Body of pancreas (tissue), 4 donors: ENCODE measurements around the gene DUSP28. TPM values are rescaled to one million over a fixed set of nuclear protein-coding genes. Genes with fewer than 3 reads are reported as not detected.

Experiments
- ATAC-seq: fragments of 150-250 bp; one replicate; pipeline ENCODE4 v1.9.1; 2016
- DNase-seq, 4 donors: peaks; one replicate each; pipeline ENCODE4 v3.0.0-alpha.2; 2019
- H3K27ac ChIP-seq, 4 donors: fragments of 200-600 bp; sonication (generic); 1 replicate in 3 of 4; 2 replicates in 1 of 4; pipeline versions ENCODE4 v1.5.1 to v1.6.1; 2016 to 2019; ENCODE audit warnings: mild to moderate bottlenecking in 1 of 4, mixed read lengths in 1 of 4, moderate library complexity in 1 of 4
- H3K27me3 ChIP-seq, 2 donors: fragments of 200-600 bp; sonication (generic); one replicate each; pipeline ENCODE4 v1.6.0; 2016; ENCODE audit warnings: mild to moderate bottlenecking in 1 of 2
- H3K36me3 ChIP-seq, 2 donors: fragments of 200-600 bp; sonication (generic); replicated peaks in 1 of 2; 2 replicates each; pipeline ENCODE4 v1.5.1; 2016; ENCODE audit warnings: low read depth in 2 of 2; ENCODE audit not compliant: insufficient read depth in 1 of 2
- H3K4me1 ChIP-seq: fragments of 200-600 bp; sonication (generic); one replicate; pipeline ENCODE4 v1.6.0; 2016
- H3K4me3 ChIP-seq, 2 donors: fragments of 200-600 bp; sonication (generic); 1 replicate in 1 of 2; 2 replicates in 1 of 2; pipeline ENCODE4 v1.5.1; 2016 to 2019
- H3K9me3 ChIP-seq, 3 donors: fragments of 200-600 bp; sonication (generic); 1 replicate in 2 of 3; 2 replicates in 1 of 3; pipeline ENCODE4 v1.5.1; 2016
- CTCF ChIP-seq, 7 experiments: fragments of 450-650 bp in 4 of 7; fragments of 200-600 bp in 3 of 7; sonication (generic) in 3 of 7; IDR thresholded peaks; one replicate each; pipeline ENCODE4 v1.5.1; 2016 to 2019; ENCODE audit warnings: antibody characterized with exemption in 7 of 7
- POLR2A ChIP-seq, 3 donors: fragments of 450-650 bp; IDR thresholded peaks; one replicate each; pipeline ENCODE4 v1.6.1; 2016; ENCODE audit warnings: antibody characterized with exemption in 3 of 3, mild to moderate bottlenecking in 2 of 3
- WGBS, 2 donors: methylation state at CpG; one replicate each; pipeline ENCODE4 v1.1.5; 2017; 5-methylcytosine and 5-hydroxymethylcytosine counted together
- intact Hi-C: fragments of 100-400 bp; cut with DNase I; formaldehyde crosslinking; loops from one replicate; pipeline ENCODE4 v1.15.1; 2023
- total RNA-seq, 2 donors: library from RNA; depleted of rRNA; stranded (reverse); fragments of >200 nt; gene quantifications; one replicate each; pipeline ENCODE4 v1.1.0, GENCODE V29; 2016

The DUSP28 gene
- total RNA-seq, 2 donors from 2014 or later = 4.7 to 6.6 TPM

GRCh38 chr2:240526521-240526920, 33.6 kb upstream of the DUSP28 start:
- Histone ChIP-seq H3K4me3 (no peak overlapping the region), H3K4me1 (no peaks in the 10 kb centered on the region), H3K27ac (no peak overlapping the region), H3K9me3 (peaks cover 0 to 5% (median 0%) of the 10 kb centered on the region in 3 donors), H3K27me3 (no peaks in the 10 kb centered on the region), H3K36me3 (peaks cover 0 to 6% of the 10 kb centered on the region in 2 donors)
- DNase-seq (no peak), ATAC-seq (no peak)
- TF ChIP-seq POLR2A (IDR thresholded peaks at IDR 0.05) = no peak
- 71 to 91% methylated on average over 4 of the region's 4 CpGs for WGBS, 2 donors
- intact Hi-C loops = no loop called here

- H3K27ac ChIP-seq = no peak overlapping the region
- no peak overlapping the region for H3K4me3 ChIP-seq
- TF ChIP-seq POLR2A (IDR thresholded peaks at IDR 0.05) (no peak), CTCF (IDR thresholded peaks at IDR 0.05) (no peak)
- peaks cover 0 to 12% (median 0%) of the 10 kb centered on the region in 3 donors for H3K9me3 ChIP-seq
- intact Hi-C loops = no loop called here
- WGBS, 2 donors = 62 to 83% methylated on average over 3 of the region's 3 CpGs
- no peak for DNase-seq
- ATAC-seq = no peak
- peaks cover 0 to 6% of the 10 kb centered on the region in 2 donors for H3K36me3 ChIP-seq
- H3K27me3 ChIP-seq = no peaks in the 10 kb centered on the region
- no peaks in the 10 kb centered on the region for H3K4me1 ChIP-seq
Observed at GRCh38 chr2:240527153-240527750, 32.9 kb upstream of the DUSP28 start.

GRCh38 chr2:240528406-240529040, 31.6 kb upstream of the DUSP28 start:
- TF ChIP-seq POLR2A (IDR thresholded peaks at IDR 0.05) (no peak), CTCF (IDR thresholded peaks at IDR 0.05) (no peak)
- peaks cover 0 to 6% of the 10 kb centered on the region in 2 donors for H3K36me3 ChIP-seq
- DNase-seq (no peak), ATAC-seq (no peak)
- H3K9me3 ChIP-seq = peaks cover 0 to 13% (median 0%) of the 10 kb centered on the region in 3 donors
- H3K27me3 ChIP-seq = no peaks in the 10 kb centered on the region
- intact Hi-C loops = no loop called here
- H3K27ac ChIP-seq = no peak overlapping the region
- WGBS, 2 donors = 87 to 95% methylated on average over 13 of the region's 13 CpGs
- H3K4me1 ChIP-seq = no peaks in the 10 kb centered on the region
- H3K4me3 ChIP-seq = no peak overlapping the region

- TF ChIP-seq CTCF (IDR thresholded peaks at IDR 0.05) (no peak), POLR2A (IDR thresholded peaks at IDR 0.05) (no peak)
- Histone ChIP-seq H3K36me3 (peaks cover 0 to 6% of the 10 kb centered on the region in 2 donors), H3K4me3 (no peak overlapping the region), H3K9me3 (peaks cover 0 to 13% (median 0%) of the 10 kb centered on the region in 3 donors), H3K27ac (no peak overlapping the region), H3K4me1 (no peaks in the 10 kb centered on the region), H3K27me3 (no peaks in the 10 kb centered on the region)
- no peak for ATAC-seq
- 96 to 98% methylated on average over 10 to 16 of the region's 16 CpGs for WGBS, 2 donors
- intact Hi-C loops = no loop called here
- DNase-seq = no peak
Observed at GRCh38 chr2:240529344-240529999, 30.7 kb upstream of the DUSP28 start.

- no peak for TF ChIP-seq CTCF (IDR thresholded peaks at IDR 0.05)
- TF ChIP-seq POLR2A (IDR thresholded peaks at IDR 0.05) = no peak
- Histone ChIP-seq H3K4me1 (no peaks in the 10 kb centered on the region), H3K4me3 (no peak overlapping the region), H3K9me3 (peaks cover 0 to 13% (median 0%) of the 10 kb centered on the region in 3 donors), H3K27me3 (no peaks in the 10 kb centered on the region), H3K36me3 (peaks cover 0 to 2% of the 10 kb centered on the region in 2 donors), H3K27ac (no peak overlapping the region)
- intact Hi-C loops = no loop called here
- no peak for ATAC-seq
- no peak for DNase-seq
- 90 to 91% methylated on average over 7 of the region's 7 CpGs for WGBS, 2 donors
Observed at GRCh38 chr2:240530181-240530580, 30.0 kb upstream of the DUSP28 start.
